T-helper 2 cell (primary cell): ENCODE measurements around the gene G3BP1.
"Not testable (repeated sequence)": the region's sequence is repeated elsewhere in the genome, so short reads cannot be mapped to it uniquely, and the experiment has no call there.

ENCODE experiments used
- DNase-seq, 5 experiments: peaks; one replicate each; pipeline versions ENCODE4 v3.0.0 to v3.0.0-alpha.2; 2012 to 2022

G3BP1 gene

DNA sequence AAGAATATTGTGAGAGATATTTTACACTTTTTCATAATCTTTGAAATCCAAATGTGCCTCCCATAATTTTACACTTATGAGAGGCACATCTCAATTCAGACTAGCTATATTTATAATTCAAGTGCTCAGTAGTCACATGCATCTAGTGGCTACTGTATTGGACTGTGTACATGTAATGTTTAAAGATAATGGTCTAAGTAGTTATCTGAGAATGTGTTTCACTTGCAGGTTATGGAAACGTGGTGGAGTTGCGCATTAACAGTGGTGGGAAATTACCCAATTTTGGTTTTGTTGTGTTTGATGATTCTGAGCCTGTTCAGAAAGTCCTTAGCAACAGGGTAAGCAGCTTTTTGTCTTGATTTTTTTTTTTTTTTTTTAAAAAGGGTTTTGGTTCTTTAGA is 28.8 kb downstream of the G3BP1 start:
- DNase-seq: no peak

DNA sequence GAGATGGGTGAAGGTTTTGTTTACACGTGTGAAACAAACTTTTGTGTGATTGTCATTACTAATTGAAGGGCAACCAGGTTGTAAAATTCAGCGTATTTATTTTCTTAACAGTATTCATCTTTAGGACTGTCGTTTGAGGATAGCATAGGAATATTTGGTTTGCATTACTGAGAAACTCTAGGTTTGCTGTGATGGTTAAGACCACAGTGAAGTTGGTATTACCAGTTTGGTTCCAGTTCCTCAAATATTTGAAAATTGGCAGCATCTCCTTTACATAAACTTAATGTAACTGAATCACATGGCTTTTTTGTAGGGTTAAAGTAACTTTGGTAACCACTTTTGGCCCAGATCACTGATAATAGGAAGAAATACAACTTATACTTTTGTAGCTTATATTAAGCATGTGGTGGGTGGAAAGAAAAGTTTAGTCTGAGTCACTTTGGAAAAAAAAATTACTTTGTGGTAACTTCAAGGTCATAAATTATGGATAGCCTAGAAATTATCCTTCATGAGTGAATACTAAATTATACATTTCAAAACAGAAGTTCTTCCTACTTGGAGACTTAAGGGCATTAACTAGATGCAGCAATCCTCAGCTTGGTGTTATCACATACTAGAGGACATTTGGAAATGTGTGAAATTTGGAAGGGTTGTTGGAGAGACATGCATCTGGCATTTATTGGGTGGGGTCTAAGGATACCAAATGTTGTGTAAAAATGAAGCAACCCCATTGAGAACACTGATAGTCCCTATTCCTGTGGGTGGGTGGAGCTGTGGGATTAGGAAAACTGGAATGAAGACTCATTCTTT is 33.9 kb downstream of the G3BP1 start:
- no peak for DNase-seq

- DNase-seq: no peak
Observed at GRCh38 chr5:151808451-151809169, 36.9 kb downstream of the G3BP1 start.

DNA sequence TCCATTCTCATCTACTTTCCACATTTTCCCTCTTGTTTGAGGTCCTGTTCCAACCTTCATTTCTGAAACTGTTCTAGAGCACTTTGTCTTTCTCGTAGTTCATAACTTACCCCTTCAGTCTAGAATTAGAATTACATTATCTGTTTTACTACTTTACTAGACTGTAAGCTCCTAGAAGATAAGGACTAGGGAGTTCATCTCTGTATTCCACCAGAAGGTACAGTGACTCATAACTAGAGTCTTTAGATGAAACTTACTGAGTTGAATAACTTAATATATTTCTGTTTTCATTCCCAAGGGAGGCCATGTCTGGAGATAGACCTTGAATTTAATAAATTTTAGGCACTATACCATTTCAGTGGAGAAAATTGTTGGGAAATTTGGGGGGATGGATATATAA is 38.7 kb downstream of the G3BP1 start:
- DNase-seq: peak in 1 of 5 experiments; percentile 18

DNA sequence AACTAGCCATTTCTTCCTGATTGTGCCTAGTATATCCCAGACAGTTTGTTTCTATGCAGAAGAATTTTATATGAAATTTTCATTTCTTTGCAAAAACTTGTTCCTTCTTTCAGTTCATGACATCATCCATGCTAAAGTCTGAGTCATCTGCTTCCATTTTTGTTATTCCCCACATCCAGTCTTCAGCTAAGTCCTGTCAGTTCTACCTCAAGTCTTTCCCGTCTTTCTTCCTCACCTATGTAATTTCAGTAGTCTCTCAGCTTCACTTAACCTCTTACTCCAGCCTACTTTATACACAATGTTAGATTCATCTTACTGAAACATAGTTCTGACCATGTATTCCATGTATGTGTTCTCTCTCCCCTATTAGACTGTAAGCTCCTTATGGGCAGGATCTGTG is 39.1 kb downstream of the G3BP1 start:
- no peak for DNase-seq

DNA sequence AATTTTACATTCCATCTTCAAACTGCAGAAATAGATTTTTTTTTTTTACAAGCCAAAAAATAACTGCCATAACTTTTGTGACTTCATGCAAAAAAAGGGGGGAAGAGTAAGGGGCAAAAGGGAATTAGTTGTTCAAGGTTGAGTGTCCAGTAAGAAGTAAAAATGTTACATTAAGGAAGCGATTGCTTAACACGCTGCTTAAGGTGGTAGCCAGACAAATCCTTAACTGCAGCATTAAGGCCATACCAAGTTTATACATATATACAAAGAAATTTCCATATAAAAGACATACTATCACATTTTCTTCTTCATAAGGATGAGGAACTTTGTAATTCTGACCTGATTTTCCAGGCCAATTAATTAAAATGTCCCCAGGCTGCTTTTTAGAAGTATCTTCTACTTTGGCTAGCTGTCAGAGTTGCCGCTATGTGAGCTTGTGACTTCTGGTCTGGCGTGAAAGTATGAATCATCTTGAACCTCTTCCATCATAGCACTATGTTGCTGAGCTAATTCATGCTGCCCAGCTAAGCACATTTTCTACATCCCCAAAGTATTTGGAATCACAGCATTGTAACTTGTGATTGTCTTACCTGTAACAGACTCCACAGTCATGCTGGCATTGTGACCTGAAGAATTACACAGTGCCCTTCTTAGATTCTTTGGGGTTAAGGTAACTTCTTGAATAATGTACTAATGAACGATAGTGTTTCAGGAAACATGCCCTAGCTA is 40.0 kb downstream of the G3BP1 start:
- DNase-seq: no peak

GRCh38 chr5:151812757-151813309 is 41.1 kb downstream of the G3BP1 start:
- DNase-seq: no peak

DNA sequence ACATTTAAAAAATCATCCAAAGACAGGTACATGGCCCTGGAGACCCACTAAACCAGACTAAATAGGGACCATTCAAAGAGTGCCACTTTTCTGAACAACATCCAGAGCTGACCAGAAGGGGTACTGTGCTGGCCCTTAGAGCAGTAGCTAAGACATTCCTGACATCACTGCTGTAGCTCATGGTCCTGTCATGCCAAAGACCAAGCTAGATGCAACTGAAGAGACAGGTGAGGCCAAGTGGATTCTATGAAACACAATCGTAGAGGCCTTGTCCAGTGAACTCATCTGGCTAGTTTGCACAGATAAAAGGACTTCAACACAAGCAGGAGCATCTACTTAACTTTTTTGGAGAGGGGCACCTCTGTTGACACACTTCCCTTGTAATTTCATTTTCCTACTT is 43.3 kb downstream of the G3BP1 start:
- DNase-seq: no peak

DNA sequence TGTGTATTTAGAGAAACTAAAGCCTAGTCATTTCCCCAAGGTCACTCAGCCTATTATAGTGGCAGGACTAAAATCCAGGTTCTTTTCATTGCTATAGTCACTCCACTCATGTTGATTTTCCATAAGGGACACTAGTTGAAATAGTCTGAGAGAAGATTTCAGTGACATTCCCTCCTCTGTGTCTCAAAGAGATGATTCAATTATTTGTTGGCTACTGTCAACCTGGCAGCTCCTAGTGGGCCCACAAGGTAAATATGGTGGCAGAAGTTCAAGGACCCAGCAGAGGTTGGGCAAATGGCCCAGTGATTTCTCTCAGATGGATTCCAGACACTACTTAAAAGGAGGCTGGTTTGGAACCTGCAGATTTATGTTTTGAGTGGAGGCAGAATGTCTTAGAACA is 48.1 kb downstream of the G3BP1 start:
- DNase-seq: no peak

DNA sequence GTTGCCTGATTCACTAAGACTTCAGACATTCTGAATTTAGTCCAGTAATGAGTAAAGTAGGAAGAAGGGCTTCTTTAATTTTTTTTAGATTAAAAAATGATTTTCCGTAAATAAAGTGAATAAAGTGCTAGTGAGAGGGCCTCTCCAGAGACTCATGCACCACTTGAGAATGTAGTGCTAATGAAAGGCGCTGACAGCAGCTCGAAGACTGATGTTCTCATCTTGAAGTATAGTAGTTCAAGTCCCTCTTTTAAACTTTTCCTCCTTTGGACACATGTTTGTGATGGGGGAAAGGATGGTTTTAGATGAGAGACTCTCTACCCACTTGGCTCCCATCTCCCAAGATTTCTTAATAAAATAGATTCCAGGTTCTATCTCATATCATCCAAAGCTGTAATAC is 48.5 kb downstream of the G3BP1 start:
- DNase-seq: no peak

- no peak for DNase-seq
Observed at GRCh38 chr5:151820903-151821302, 49.1 kb downstream of the G3BP1 start.

GRCh38 chr5:151822141-151822540 is 50.4 kb downstream of the G3BP1 start:
- DNase-seq: no peak

DNA sequence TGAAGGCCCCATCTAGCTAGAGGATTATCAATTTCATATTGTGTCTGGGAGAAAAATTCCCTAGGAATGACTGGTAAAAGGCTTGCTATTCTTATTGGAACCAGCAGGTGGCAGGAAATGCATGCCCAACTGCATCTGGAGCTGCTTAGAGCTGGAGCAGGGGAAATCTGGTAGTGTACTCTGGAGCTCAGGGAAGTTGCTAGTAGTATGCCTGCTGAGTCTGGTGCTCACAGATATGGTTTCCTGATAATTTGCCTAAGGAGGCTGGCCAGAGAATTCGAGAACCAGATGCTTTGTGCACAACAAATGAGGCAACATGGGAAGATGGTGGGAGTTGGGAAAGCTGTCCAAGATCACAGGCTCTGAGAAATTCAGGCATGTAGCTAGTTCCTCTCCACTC is 53.7 kb downstream of the G3BP1 start:
- peak in 3 of 5 experiments; percentile 9 to 19 (median 9) for DNase-seq

GRCh38 chr5:151829370-151829769 is 57.6 kb downstream of the G3BP1 start:
- DNase-seq: no peak

GRCh38 chr5:151832843-151833242 is 61.1 kb downstream of the G3BP1 start:
- DNase-seq: not testable (repeated sequence)

DNA sequence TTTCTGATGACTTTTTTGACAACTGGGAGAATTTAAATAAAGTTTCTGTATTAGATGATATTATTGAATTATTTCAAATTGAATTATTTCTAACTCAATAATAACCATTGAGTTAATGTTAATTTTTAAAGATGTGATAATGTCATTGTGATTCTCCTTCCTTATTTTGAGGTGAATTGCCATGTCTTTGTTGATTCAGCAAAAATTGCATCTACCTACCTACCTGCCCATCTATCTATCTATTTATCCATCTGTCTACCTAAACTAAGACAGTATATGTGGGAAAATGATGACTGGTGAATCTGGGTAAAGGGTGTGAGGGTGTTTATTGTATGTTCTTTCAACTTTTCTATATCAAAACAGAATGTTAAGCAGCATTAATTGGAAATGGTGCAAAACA is 75.0 kb downstream of the G3BP1 start:
- no peak for DNase-seq

GRCh38 chr5:151847871-151848270 is 76.1 kb downstream of the G3BP1 start:
- no peak for DNase-seq

DNA sequence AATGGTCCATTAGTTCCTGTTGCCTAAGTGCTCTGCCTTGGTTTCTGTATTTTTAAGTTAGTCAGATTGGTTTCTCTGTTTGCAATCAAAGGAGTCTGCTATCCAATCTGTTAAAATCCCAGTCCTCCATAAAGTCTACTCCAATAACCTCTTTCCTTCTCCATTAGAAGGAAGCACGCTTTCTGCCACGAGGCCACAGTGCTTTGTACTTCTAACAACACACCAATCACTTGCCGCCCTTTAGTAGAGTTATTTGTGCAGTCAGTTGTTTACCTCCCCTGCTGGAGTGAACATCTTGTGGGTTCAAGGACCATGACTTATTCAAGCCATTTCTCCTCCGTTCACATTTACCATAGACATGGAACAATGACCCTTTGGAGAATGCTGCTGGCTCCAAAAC is 83.9 kb downstream of the G3BP1 start:
- DNase-seq: no peak

DNA sequence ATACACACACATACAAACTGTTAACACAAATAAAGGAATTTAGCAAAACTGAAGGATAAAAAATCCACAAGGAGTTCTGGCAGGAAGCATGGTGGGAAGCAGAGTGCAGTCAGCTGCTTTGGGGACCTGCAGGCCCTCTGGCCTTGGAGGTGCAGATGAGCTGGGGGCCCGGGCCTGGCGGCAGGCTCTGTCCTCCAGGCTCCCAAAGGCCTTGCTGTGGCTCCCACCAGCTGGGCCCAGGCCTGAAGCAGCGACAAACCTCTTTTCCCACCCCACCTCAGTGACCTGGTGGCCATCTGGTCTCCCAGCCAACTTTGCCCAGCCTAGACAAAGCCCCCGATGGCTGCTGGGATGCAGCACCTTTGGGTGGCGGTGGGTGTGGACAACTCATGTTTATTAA is 85.1 kb downstream of the G3BP1 start:
- no peak for DNase-seq

DNA sequence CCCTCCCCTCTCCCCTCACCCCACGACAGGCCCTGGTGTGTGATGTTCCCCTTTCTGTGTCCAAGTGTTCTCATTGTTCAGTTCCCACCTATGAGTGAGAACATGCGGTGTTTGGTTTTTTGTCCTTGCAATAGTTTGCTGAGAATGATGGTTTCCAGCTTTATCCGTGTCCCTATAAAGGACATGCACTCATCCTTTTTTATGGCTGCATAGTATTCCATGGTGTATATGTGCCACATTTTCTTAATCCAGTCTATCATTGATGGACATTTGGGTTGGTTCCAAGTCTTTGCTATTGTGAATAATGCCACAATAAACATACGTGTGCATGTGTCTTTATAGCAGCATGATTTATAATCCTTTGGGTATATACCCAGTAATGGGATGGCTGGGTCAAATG is 89.1 kb downstream of the G3BP1 start:
- not testable (repeated sequence) for DNase-seq
